NCI-H1694 treated with DMSO at 0.1 percent for 48 hours (cell line): ENCODE results near the gene RMND5A.

ENCODE experiments used
- DNase-seq: peaks from one replicate; lab custom pipeline; 2025; lab: John Stamatoyannopoulos, UW

Gene RMND5A

GRCh38 chr2:86791573-86791972 is 71.5 kb downstream of the RMND5A start:
- DNase-seq = no peak

- no peak for DNase-seq
Observed at GRCh38 chr2:86793752-86794151, 73.7 kb downstream of the RMND5A start.

GRCh38 chr2:86794861-86795260 is 74.8 kb downstream of the RMND5A start:
- no peak for DNase-seq

GRCh38 chr2:86800856-86801567 is 80.9 kb downstream of the RMND5A start:
- DNase-seq = no peak

- DNase-seq = no peak
Observed at GRCh38 chr2:86806059-86806857, 86.2 kb downstream of the RMND5A start.

- no peak for DNase-seq
Observed at GRCh38 chr2:86807133-86807467, 87.0 kb downstream of the RMND5A start.

GRCh38 chr2:86807468-86808275 is 87.6 kb downstream of the RMND5A start:
- DNase-seq = peak; percentile 29

- DNase-seq = peak; percentile 78
Observed at GRCh38 chr2:86808315-86809161, 88.4 kb downstream of the RMND5A start.

- DNase-seq = no peak
Observed at GRCh38 chr2:86809481-86810121, 89.5 kb downstream of the RMND5A start.

- no peak for DNase-seq
Observed at GRCh38 chr2:86815611-86816010, 95.5 kb downstream of the RMND5A start.

- no peak for DNase-seq
Observed at GRCh38 chr2:86818114-86818801, 98.2 kb downstream of the RMND5A start.

- no peak for DNase-seq
Observed at GRCh38 chr2:86818957-86819356, 98.9 kb downstream of the RMND5A start.

- no peak for DNase-seq
Observed at GRCh38 chr2:86821306-86821705, 101.2 kb downstream of the RMND5A start.

- DNase-seq = no peak
Observed at GRCh38 chr2:86821842-86822241, 101.8 kb downstream of the RMND5A start.

GRCh38 chr2:86822668-86823345 is 102.7 kb downstream of the RMND5A start:
- DNase-seq = no peak

- DNase-seq = no peak
Observed at GRCh38 chr2:86825036-86825692, 105.1 kb downstream of the RMND5A start.

GRCh38 chr2:86825693-86826381 is 105.7 kb downstream of the RMND5A start:
- DNase-seq = no peak

- no peak for DNase-seq
Observed at GRCh38 chr2:86826951-86827350, 106.9 kb downstream of the RMND5A start.
